Duodenal mucosa (tissue), 2 donors: Measurements from ENCODE around the gene RBBP4.
"Not testable (repeated sequence)": the region's sequence is repeated elsewhere in the genome, so short reads cannot be mapped to it uniquely, and the experiment has no call there.

ENCODE experiments used
- H3K27ac ChIP-seq: one replicate; pipeline ENCODE4 v1.7.0; 2013; ENCODE audit warnings: low read depth, low read length
- H3K27me3 ChIP-seq, 2 donors: one replicate each; pipeline ENCODE4 v1.7.0; 2013; ENCODE audit warnings: low read length in 2 of 2, control low read depth in 1 of 2; ENCODE audit not compliant: insufficient read depth in 2 of 2, control insufficient read depth in 1 of 2
- H3K36me3 ChIP-seq, 2 donors: one replicate each; pipeline ENCODE4 v1.7.0; 2013; ENCODE audit warnings: low read length in 2 of 2, control low read depth in 1 of 2; ENCODE audit not compliant: insufficient read depth in 2 of 2, control insufficient read depth in 1 of 2
- H3K4me1 ChIP-seq, 2 donors: one replicate each; pipeline ENCODE4 v1.7.0; 2013; ENCODE audit warnings: low read length in 2 of 2, control low read depth in 1 of 2; ENCODE audit not compliant: insufficient read depth in 2 of 2, control insufficient read depth in 1 of 2
- H3K4me3 ChIP-seq, 2 donors: one replicate each; pipeline ENCODE4 v1.7.0; 2013; ENCODE audit warnings: low read length in 2 of 2, low read depth in 1 of 2
- H3K9ac ChIP-seq, 2 donors: one replicate each; pipeline ENCODE4 v1.7.0; 2013; ENCODE audit warnings: low read length in 2 of 2, low read depth in 1 of 2
- H3K9me3 ChIP-seq, 2 donors: one replicate each; pipeline ENCODE4 v1.7.0; 2013; ENCODE audit warnings: low read length in 2 of 2, control low read depth in 1 of 2; ENCODE audit not compliant: control insufficient read depth in 1 of 2

RBBP4 gene

GRCh38 chr1:32622205-32622604 is 28.8 kb upstream of the RBBP4 start:
- no peak overlapping the region for H3K9ac ChIP-seq
- H3K4me1 ChIP-seq = no peaks in the 10 kb centered on the region
- no peak overlapping the region for H3K27ac ChIP-seq
- no peak overlapping the region for H3K4me3 ChIP-seq
- H3K27me3 ChIP-seq = no peaks in the 10 kb centered on the region
- peaks cover 6 to 15% of the 10 kb centered on the region in 2 donors for H3K36me3 ChIP-seq
- no peaks in the 10 kb centered on the region for H3K9me3 ChIP-seq

- H3K4me1 ChIP-seq = no peaks in the 10 kb centered on the region
- H3K9me3 ChIP-seq = no peaks in the 10 kb centered on the region
- H3K4me3 ChIP-seq = no peak overlapping the region
- no peak overlapping the region for H3K27ac ChIP-seq
- no peaks in the 10 kb centered on the region for H3K27me3 ChIP-seq
- H3K36me3 ChIP-seq = peaks cover 8 to 19% of the 10 kb centered on the region in 2 donors
- no peak overlapping the region for H3K9ac ChIP-seq
These were observed 28.0 kb upstream of the RBBP4 start for GRCh38 chr1:32622806-32623681.

GRCh38 chr1:32623775-32624174 is 27.2 kb upstream of the RBBP4 start:
- Histone ChIP-seq H3K4me3 (no peak overlapping the region), H3K27ac (no peak overlapping the region), H3K36me3 (peaks cover 8 to 19% of the 10 kb centered on the region in 2 donors), H3K27me3 (no peaks in the 10 kb centered on the region), H3K4me1 (no peaks in the 10 kb centered on the region), H3K9ac (no peak overlapping the region), H3K9me3 (no peaks in the 10 kb centered on the region)

- no peaks in the 10 kb centered on the region for H3K4me1 ChIP-seq
- no peak overlapping the region for H3K9ac ChIP-seq
- no peaks in the 10 kb centered on the region for H3K9me3 ChIP-seq
- H3K4me3 ChIP-seq = no peak overlapping the region
- no peaks in the 10 kb centered on the region for H3K27me3 ChIP-seq
- no peak overlapping the region for H3K27ac ChIP-seq
- peaks cover 8 to 16% of the 10 kb centered on the region in 2 donors for H3K36me3 ChIP-seq
These were observed 24.8 kb upstream of the RBBP4 start for GRCh38 chr1:32626176-32626575.

- Histone ChIP-seq H3K4me3 (no peak overlapping the region), H3K27me3 (no peaks in the 10 kb centered on the region), H3K4me1 (no peaks in the 10 kb centered on the region), H3K36me3 (peaks cover 8 to 25% of the 10 kb centered on the region in 2 donors), H3K9me3 (no peaks in the 10 kb centered on the region), H3K27ac (no peak overlapping the region), H3K9ac (no peak overlapping the region)
These were observed 23.3 kb upstream of the RBBP4 start for GRCh38 chr1:32627596-32628162.

- not testable (repeated sequence) for H3K27me3 ChIP-seq, H3K9me3 ChIP-seq, H3K9ac ChIP-seq, H3K4me3 ChIP-seq, H3K4me1 ChIP-seq, H3K27ac ChIP-seq
- H3K36me3 ChIP-seq = peaks cover 10 to 37% of the 10 kb centered on the region in 2 donors
These were observed 20.8 kb upstream of the RBBP4 start for GRCh38 chr1:32630173-32630572.

- Histone ChIP-seq H3K27ac (no peak overlapping the region), H3K36me3 (peaks cover 5 to 29% of the 10 kb centered on the region in 2 donors), H3K9ac (no peak overlapping the region), H3K4me1 (no peaks in the 10 kb centered on the region), H3K4me3 (no peak overlapping the region), H3K27me3 (no peaks in the 10 kb centered on the region), H3K9me3 (no peaks in the 10 kb centered on the region)
These were observed 18.2 kb upstream of the RBBP4 start for GRCh38 chr1:32632829-32633228.

GRCh38 chr1:32635508-32636277 is 15.3 kb upstream of the RBBP4 start:
- H3K36me3 ChIP-seq = peaks cover 5 to 30% of the 10 kb centered on the region in 2 donors
- no peaks in the 10 kb centered on the region for H3K4me1 ChIP-seq
- H3K9ac ChIP-seq = no peak overlapping the region
- no peaks in the 10 kb centered on the region for H3K9me3 ChIP-seq
- no peak overlapping the region for H3K27ac ChIP-seq
- no peak overlapping the region for H3K4me3 ChIP-seq
- no peaks in the 10 kb centered on the region for H3K27me3 ChIP-seq

GRCh38 chr1:32636914-32637645 is 13.9 kb upstream of the RBBP4 start:
- no peaks in the 10 kb centered on the region for H3K4me1 ChIP-seq
- H3K9me3 ChIP-seq = no peaks in the 10 kb centered on the region
- H3K27me3 ChIP-seq = no peaks in the 10 kb centered on the region
- H3K9ac ChIP-seq = no peak overlapping the region
- no peak overlapping the region for H3K4me3 ChIP-seq
- peaks cover 5 to 26% of the 10 kb centered on the region in 2 donors for H3K36me3 ChIP-seq
- no peak overlapping the region for H3K27ac ChIP-seq
